Osteoblast (primary cell): Measurements from ENCODE around the gene LHFPL5. TPM values are rescaled to one million over a fixed set of nuclear protein-coding genes. Genes with fewer than 3 reads are reported as not detected.

Experiments used
- DNase-seq: peaks from one replicate; pipeline ENCODE4 v3.0.0; 2011; ENCODE audit warnings: low spot score, mixed read lengths; ENCODE audit not compliant: insufficient read length; ENCODE audit errors: missing footprints
- H2AFZ ChIP-seq: 2 replicates; pipeline ENCODE4 v1.6.0; 2011; ENCODE audit warnings: mild to moderate bottlenecking, low read length
- H3K27ac ChIP-seq: 2 replicates; pipeline ENCODE4 v1.5.1; 2011; ENCODE audit warnings: mild to moderate bottlenecking, low read depth, low read length, moderate library complexity
- H3K27me3 ChIP-seq: 2 replicates; pipeline ENCODE4 v1.6.0; 2012; ENCODE audit warnings: mild to moderate bottlenecking, control low read depth, inconsistent platforms, low read length, moderate library complexity; ENCODE audit not compliant: insufficient read depth
- H3K36me3 ChIP-seq: 2 replicates; pipeline ENCODE4 v1.5.1; 2011; ENCODE audit warnings: mild to moderate bottlenecking, low read length, control low read depth, moderate library complexity; ENCODE audit not compliant: insufficient read depth
- H3K4me1 ChIP-seq: 2 replicates; pipeline ENCODE4 v1.5.1; 2011; ENCODE audit warnings: mild to moderate bottlenecking, low read length, control low read depth, moderate library complexity; ENCODE audit not compliant: insufficient read depth
- H3K4me2 ChIP-seq: 2 replicates; pipeline ENCODE4 v1.6.0; 2011; ENCODE audit warnings: mild to moderate bottlenecking, low read length; ENCODE audit not compliant: insufficient read depth
- H3K4me3 ChIP-seq: fragments of 200-600 bp; sonication (generic); 3 replicates; pipeline ENCODE4 v1.5.1; 2012; ENCODE audit warnings: mild to moderate bottlenecking, low read length, inconsistent platforms; ENCODE audit not compliant: insufficient read depth
- H3K79me2 ChIP-seq: 2 replicates; pipeline ENCODE4 v1.6.0; 2012; ENCODE audit warnings: mild to moderate bottlenecking, low read length, control low read depth, inconsistent platforms; ENCODE audit not compliant: insufficient read depth
- H3K9me3 ChIP-seq: 2 replicates; pipeline ENCODE4 v1.5.1; 2011; ENCODE audit warnings: low read depth, low read length, control low read depth
- H4K20me1 ChIP-seq: 2 replicates; pipeline ENCODE4 v1.6.0; 2012; ENCODE audit warnings: mild to moderate bottlenecking, low read length, control low read depth; ENCODE audit not compliant: insufficient read depth
- total RNA-seq: library from RNA; depleted of rRNA; stranded (reverse); fragments of >200 nt; gene quantifications from 2 replicates; pipeline ENCODE4 v1.2.3, GENCODE V29; 2012
- TF ChIP-seq, protein P1 (sequence below): IDR thresholded peaks from 2 replicates; pipeline ENCODE4 v1.5.1; 2011; ENCODE audit warnings: mild to moderate bottlenecking, low read depth, low read length, moderate library complexity; ENCODE audit errors: extremely low read depth

LHFPL5 gene
- total RNA-seq, 1 donor = not detected

DNA sequence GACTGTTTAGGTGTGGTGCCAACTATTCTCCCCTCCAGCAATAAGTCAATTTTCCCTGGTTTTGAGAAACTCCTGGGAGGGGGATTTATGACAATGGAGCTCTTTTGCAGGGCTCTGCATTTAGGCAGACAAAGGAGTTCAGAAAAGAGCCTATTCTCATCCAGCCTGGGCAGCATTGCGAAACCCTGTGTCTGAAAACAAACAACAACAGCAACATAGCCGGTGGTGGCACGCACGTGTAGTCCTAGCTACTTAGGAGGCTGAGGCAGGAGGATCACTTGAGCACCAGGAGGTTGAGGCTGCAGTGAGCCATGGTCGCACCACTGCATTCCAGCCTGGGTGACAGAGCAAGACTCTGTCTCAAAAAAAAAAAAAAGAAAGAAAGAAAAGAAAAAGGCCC, 14.5 kb upstream of the LHFPL5 start:
- no peaks in the 10 kb centered on the region for H3K79me2 ChIP-seq
- H3K36me3 ChIP-seq = no peaks in the 10 kb centered on the region
- H2AFZ ChIP-seq = no peak overlapping the region
- H3K27ac ChIP-seq = no peak overlapping the region
- H3K27me3 ChIP-seq = peaks cover 55% of the 10 kb centered on the region
- H3K4me2 ChIP-seq = no peak overlapping the region
- TF ChIP-seq, protein P1, sequence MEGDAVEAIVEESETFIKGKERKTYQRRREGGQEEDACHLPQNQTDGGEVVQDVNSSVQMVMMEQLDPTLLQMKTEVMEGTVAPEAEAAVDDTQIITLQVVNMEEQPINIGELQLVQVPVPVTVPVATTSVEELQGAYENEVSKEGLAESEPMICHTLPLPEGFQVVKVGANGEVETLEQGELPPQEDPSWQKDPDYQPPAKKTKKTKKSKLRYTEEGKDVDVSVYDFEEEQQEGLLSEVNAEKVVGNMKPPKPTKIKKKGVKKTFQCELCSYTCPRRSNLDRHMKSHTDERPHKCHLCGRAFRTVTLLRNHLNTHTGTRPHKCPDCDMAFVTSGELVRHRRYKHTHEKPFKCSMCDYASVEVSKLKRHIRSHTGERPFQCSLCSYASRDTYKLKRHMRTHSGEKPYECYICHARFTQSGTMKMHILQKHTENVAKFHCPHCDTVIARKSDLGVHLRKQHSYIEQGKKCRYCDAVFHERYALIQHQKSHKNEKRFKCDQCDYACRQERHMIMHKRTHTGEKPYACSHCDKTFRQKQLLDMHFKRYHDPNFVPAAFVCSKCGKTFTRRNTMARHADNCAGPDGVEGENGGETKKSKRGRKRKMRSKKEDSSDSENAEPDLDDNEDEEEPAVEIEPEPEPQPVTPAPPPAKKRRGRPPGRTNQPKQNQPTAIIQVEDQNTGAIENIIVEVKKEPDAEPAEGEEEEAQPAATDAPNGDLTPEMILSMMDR = no peak
- DNase-seq = no peak
- no peaks in the 10 kb centered on the region for H3K9me3 ChIP-seq
- H3K4me3 ChIP-seq = no peak overlapping the region
- no peaks in the 10 kb centered on the region for H4K20me1 ChIP-seq
- no peaks in the 10 kb centered on the region for H3K4me1 ChIP-seq

- H3K4me2 ChIP-seq = no peak overlapping the region
- no peak for DNase-seq
- H3K4me3 ChIP-seq = no peak overlapping the region
- peaks cover 33% of the 10 kb centered on the region for H3K27me3 ChIP-seq
- no peaks in the 10 kb centered on the region for H3K4me1 ChIP-seq
- TF ChIP-seq, protein P1 = no peak
- H3K9me3 ChIP-seq = no peaks in the 10 kb centered on the region
- no peak overlapping the region for H3K27ac ChIP-seq
- no peaks in the 10 kb centered on the region for H4K20me1 ChIP-seq
- H2AFZ ChIP-seq = no peak overlapping the region
- H3K79me2 ChIP-seq = no peaks in the 10 kb centered on the region
- no peaks in the 10 kb centered on the region for H3K36me3 ChIP-seq
Observed at GRCh38 chr6:35794536-35795452, 10.4 kb upstream of the LHFPL5 start.

DNA sequence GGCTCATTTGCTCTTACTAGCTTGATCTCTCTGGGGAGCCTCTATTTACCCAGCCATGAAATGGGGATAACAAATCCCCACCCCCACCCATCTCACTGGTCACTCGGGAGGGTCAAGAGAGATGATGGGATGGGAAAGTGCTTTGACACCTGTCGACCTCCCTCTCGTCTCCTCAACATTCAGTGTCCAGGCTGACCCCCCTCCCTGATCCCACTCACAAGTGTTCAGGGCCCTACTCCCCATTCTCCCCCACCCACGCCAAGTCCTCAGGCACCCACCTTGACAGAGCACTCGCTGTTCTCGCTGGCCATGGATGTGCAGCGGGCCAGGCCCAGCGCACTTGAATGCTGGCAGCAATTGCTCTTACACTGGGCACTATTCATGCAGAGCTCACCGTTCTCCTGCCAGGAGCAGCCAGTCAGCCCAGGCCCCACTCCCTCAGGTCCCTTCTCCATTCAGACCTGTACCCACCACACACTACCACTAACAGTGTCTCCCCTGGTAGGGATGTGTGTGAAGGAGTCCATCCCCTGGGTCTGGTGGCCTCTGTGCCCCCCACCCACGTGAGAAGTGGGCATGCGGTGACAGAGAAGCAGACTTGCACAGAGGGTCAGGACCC, 9.6 kb upstream of the LHFPL5 start:
- no peak overlapping the region for H3K4me2 ChIP-seq
- no peak overlapping the region for H3K4me3 ChIP-seq
- no peaks in the 10 kb centered on the region for H4K20me1 ChIP-seq
- no peaks in the 10 kb centered on the region for H3K36me3 ChIP-seq
- H3K27me3 ChIP-seq = peaks cover 28% of the 10 kb centered on the region
- no peak overlapping the region for H3K27ac ChIP-seq
- DNase-seq = no peak
- TF ChIP-seq, protein P1 = no peak
- H3K4me1 ChIP-seq = no peaks in the 10 kb centered on the region
- H2AFZ ChIP-seq = no peak overlapping the region
- H3K9me3 ChIP-seq = no peaks in the 10 kb centered on the region
- no peaks in the 10 kb centered on the region for H3K79me2 ChIP-seq

- no peak overlapping the region for H3K27ac ChIP-seq
- no peaks in the 10 kb centered on the region for H4K20me1 ChIP-seq
- no peak overlapping the region for H3K4me2 ChIP-seq
- peaks cover 28% of the 10 kb centered on the region for H3K27me3 ChIP-seq
- no peaks in the 10 kb centered on the region for H3K36me3 ChIP-seq
- H3K4me3 ChIP-seq = no peak overlapping the region
- no peaks in the 10 kb centered on the region for H3K79me2 ChIP-seq
- H3K9me3 ChIP-seq = no peaks in the 10 kb centered on the region
- H3K4me1 ChIP-seq = no peaks in the 10 kb centered on the region
- TF ChIP-seq, protein P1 = no peak
- H2AFZ ChIP-seq = no peak overlapping the region
- DNase-seq = no peak
Observed at GRCh38 chr6:35796236-35796635, 8.9 kb upstream of the LHFPL5 start.
